ENCODE data around the gene PLBD2. TPM values are rescaled to one million over a fixed set of nuclear protein-coding genes. Genes with fewer than 3 reads are reported as not detected.

Gene PLBD2
- total RNA-seq, 1 donor from 2014 or later, result 26.6 TPM

DNA sequence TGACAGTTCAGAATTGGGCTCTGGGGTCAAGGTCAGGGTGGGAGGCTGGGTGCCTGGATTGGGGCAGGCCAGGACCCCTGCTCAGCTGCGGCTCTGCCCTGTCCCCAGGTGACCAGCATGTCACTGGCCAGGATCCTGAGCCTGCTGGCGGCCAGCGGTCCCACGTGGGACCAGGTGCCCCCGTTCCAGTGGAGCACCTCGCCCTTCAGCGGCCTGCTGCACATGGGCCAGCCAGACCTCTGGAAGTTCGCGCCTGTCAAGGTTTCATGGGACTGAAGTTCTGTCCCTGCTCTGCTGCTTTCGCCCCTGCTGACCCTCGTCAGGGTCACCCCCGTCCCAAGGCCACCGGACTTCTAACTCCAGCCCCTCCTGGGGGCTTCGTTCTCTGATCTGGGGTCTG is 30.0 kb downstream of the PLBD2 start:
- Mint-ChIP-seq H3K27me3 (ENCODE audit: unreplicated experiment) (peaks cover 4% of the 10 kb centered on the region), H3K4me3 (ENCODE audit: unreplicated experiment) (no peak overlapping the region), H3K4me1 (ENCODE audit: unreplicated experiment) (no peaks in the 10 kb centered on the region), H3K36me3 (ENCODE audit: low read depth, unreplicated experiment) (peaks cover 6% of the 10 kb centered on the region), H3K9me3 (ENCODE audit: unreplicated experiment) (no peaks in the 10 kb centered on the region), H3K27ac (ENCODE audit: unreplicated experiment) (no peak overlapping the region)
- TF ChIP-seq, protein P1, sequence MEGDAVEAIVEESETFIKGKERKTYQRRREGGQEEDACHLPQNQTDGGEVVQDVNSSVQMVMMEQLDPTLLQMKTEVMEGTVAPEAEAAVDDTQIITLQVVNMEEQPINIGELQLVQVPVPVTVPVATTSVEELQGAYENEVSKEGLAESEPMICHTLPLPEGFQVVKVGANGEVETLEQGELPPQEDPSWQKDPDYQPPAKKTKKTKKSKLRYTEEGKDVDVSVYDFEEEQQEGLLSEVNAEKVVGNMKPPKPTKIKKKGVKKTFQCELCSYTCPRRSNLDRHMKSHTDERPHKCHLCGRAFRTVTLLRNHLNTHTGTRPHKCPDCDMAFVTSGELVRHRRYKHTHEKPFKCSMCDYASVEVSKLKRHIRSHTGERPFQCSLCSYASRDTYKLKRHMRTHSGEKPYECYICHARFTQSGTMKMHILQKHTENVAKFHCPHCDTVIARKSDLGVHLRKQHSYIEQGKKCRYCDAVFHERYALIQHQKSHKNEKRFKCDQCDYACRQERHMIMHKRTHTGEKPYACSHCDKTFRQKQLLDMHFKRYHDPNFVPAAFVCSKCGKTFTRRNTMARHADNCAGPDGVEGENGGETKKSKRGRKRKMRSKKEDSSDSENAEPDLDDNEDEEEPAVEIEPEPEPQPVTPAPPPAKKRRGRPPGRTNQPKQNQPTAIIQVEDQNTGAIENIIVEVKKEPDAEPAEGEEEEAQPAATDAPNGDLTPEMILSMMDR (IDR thresholded peaks at IDR 0.05; ENCODE audit: unreplicated experiment), result no peak
- no peak for DNase-seq (ENCODE audit: low spot score)

DNA sequence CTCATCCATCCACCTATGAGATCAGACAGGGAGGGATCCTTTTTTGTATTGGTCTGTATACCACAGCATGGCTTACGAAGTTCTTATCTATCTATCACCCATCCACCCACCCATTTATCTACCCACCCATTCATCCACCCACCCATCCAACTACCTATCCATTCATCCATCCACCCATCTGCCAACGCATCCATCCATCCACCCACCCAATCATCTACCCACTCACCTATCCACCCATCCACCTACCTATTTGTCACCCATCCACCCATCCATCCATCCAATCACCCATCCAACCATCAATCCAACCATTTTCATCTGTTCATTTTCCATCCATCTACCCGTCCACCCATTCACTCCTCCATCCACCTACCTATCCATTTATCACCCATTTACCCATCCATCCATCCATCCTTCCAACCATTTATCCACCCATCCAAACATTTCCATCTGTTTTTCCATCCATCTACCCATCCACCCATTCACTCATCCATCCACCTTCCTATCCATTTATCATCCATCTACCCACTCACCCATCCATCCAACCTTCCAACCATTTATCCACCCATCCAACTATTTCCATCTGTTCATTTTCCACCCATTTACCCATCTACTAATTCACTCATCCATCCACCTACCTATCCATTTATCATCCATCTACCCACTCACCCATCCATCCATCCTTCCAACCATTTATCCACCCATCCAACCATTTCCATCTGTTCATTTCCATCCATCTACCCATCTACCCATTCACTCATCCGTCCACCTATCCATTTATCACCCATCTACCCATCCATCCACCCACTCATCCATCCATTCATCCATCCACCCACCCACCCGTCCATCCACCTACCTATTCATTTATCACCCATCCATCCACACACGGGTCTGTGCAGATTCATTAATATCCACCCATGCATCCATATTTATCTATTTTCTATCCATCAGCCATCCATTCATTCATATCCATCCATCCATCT is 32.0 kb downstream of the PLBD2 start:
- Mint-ChIP-seq H3K27ac (ENCODE audit: unreplicated experiment) (no peak overlapping the region), H3K27me3 (ENCODE audit: unreplicated experiment) (peaks cover 3% of the 10 kb centered on the region), H3K4me3 (ENCODE audit: unreplicated experiment) (no peak overlapping the region), H3K4me1 (ENCODE audit: unreplicated experiment) (no peaks in the 10 kb centered on the region), H3K36me3 (ENCODE audit: low read depth, unreplicated experiment) (peaks cover 2% of the 10 kb centered on the region), H3K9me3 (ENCODE audit: unreplicated experiment) (no peaks in the 10 kb centered on the region)
- DNase-seq (ENCODE audit: low spot score), result no peak
- TF ChIP-seq, protein P1 (IDR thresholded peaks at IDR 0.05; ENCODE audit: unreplicated experiment), result no peak

DNA sequence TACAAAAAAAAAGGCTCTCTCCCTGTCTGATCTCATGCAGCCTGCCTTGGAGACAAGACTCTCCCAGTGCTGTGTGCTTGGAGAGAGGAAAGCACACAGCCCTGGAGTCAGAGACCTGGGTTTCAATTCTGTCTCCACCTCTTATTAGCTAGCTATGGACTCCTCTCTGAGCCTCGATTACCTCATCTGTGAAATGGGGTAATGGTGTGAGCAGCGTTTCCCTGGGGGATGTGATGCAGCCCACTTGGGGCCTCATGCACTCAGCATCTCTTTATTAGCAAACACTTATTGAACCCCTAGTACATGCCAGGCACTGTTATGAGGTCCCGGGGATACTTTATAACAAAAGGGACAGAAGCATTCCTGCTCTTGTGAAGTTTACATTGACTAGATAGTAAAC is 32.8 kb downstream of the PLBD2 start:
- H3K4me3 Mint-ChIP-seq (ENCODE audit: unreplicated experiment), result no peak overlapping the region
- no peak overlapping the region for H3K27ac Mint-ChIP-seq (ENCODE audit: unreplicated experiment)
- TF ChIP-seq, protein P1 (IDR thresholded peaks at IDR 0.05; ENCODE audit: unreplicated experiment), result no peak
- no peak for DNase-seq (ENCODE audit: low spot score)
- H3K9me3 Mint-ChIP-seq (ENCODE audit: unreplicated experiment), result no peaks in the 10 kb centered on the region
- no peaks in the 10 kb centered on the region for H3K4me1 Mint-ChIP-seq (ENCODE audit: unreplicated experiment)
- peaks cover 3% of the 10 kb centered on the region for H3K27me3 Mint-ChIP-seq (ENCODE audit: unreplicated experiment)
- no peaks in the 10 kb centered on the region for H3K36me3 Mint-ChIP-seq (ENCODE audit: low read depth, unreplicated experiment)

DNA sequence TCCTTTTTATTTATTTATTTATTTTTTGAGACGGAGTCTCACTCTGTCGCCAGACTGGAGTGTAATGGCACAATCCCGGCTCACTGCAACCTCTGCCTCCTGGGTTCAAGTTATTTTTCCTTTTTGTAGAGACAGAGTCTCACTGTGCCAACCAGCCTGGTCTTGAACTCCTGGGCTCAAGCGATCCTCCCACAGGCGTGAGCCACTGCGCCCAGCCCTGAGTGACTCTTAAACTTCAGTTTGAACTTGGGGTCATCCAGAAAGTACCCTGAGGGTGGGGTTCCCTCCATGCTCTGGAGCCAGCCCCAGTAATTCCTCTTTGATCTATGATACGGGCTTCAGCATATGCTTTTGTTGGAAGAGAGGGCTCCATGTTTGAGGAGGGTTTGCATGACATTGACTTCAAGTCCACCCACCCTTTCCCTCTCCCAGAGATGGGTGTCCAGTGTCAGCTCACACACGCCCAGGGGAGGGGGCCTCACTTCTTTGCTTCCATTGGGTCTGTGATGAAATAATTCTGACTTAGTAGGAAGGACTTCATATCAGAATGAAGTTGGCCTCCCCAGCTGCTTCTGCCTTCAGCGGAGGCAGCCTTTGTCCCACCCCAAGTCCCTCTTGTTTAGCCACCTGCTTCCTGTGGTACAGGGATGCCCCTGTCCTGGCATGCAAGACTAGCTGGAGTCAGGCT is 33.4 kb downstream of the PLBD2 start:
- Mint-ChIP-seq H3K4me3 (ENCODE audit: unreplicated experiment) (no peak overlapping the region), H3K27ac (ENCODE audit: unreplicated experiment) (no peak overlapping the region), H3K27me3 (ENCODE audit: unreplicated experiment) (peaks cover 3% of the 10 kb centered on the region), H3K36me3 (ENCODE audit: low read depth, unreplicated experiment) (no peaks in the 10 kb centered on the region), H3K4me1 (ENCODE audit: unreplicated experiment) (no peaks in the 10 kb centered on the region), H3K9me3 (ENCODE audit: unreplicated experiment) (no peaks in the 10 kb centered on the region)
- TF ChIP-seq, protein P1 (IDR thresholded peaks at IDR 0.05; ENCODE audit: unreplicated experiment), result no peak
- no peak for DNase-seq (ENCODE audit: low spot score)

Data from endothelial cell (in vitro differentiated cells).